Left cardiac atrium (tissue), 4 donors: ENCODE measurements around the gene GPR135. TPM values are rescaled to one million over a fixed set of nuclear protein-coding genes. Genes with fewer than 3 reads are reported as not detected.

Experiments
- ATAC-seq, 2 donors: fragments of 200-7000 bp; cut with Tn5 transposase; one replicate each; pipeline ENCODE4 v1.9.1; 2020; ENCODE audit warnings: mild to moderate bottlenecking in 2 of 2, moderate library complexity in 2 of 2
- DNase-seq: peaks from one replicate; pipeline ENCODE4 v3.0.0-alpha.2; 2020
- intact Hi-C, 2 donors: fragments of 100-400 bp; cut with DNase I; formaldehyde crosslinking; loops; one replicate each; pipeline versions ENCODE4 v1.14.1 to v1.15.1; 2022 to 2023
- total RNA-seq, 2 donors: library from RNA; stranded (reverse); fragmentation: NEBNext Ultra II Directional; extraction: Animal tissue kit (Norgen Biotek cat#: 25700); gene quantifications; one replicate each; pipeline ENCODE4 v1.2.1, GENCODE V29; 2021
- donor health status: DM: no; HTN: yes; CAD: no.
- donor health status: DM: no; HTN: yes; CAD: no; lungs with severe emphysema.
- donor health status: DM: yes; HTN: yes; CAD: no.
- donor health status: Dilated cardiomyopathy.

GPR135 gene
- total RNA-seq, 2 donors from 2014 or later = 2.7 to 2.8 TPM

DNA sequence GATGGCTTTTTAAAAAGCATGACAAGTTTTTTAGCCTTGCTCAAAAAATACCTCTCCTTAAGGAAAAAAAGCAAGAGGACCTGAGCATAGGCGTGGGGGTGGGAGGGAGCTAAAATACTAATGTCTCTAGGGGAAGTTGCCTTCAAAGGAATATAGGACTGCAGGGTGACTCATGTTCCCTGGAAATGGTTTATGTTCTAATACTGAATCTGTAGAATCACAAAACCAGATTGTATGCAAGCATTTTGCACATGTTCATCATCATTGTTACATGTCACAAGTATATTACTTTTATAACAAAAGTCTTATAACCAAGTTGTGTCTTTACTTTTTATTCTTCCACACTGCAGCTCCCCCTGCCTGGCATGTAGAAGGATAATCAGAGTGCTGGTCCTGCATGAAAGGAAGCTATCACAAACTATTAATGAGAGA, 36.6 kb downstream of the GPR135 start:
- DNase-seq (no peak), ATAC-seq (peak in 1 of 2 donors; percentile 21)
- intact Hi-C loops = loop anchor here in 1 of 2 donors (5.0 to 10.0 kb wide), 3 partner anchors 66 to 241 kb away; partner anchors contain the start of gene DAAM1

GRCh38 chr14:59427653-59428580, 37.3 kb downstream of the GPR135 start:
- intact Hi-C loops = loop anchor here in 1 of 2 donors (5.0 to 10.0 kb wide), 3 partner anchors 66 to 241 kb away; partner anchors contain the start of gene DAAM1
- ATAC-seq (peak; percentile 75 to 79), DNase-seq (peak; percentile 62)

- intact Hi-C loops = loop anchor here in 1 of 2 donors (5.0 to 10.0 kb wide), 3 partner anchors 63 to 238 kb away; partner anchors contain the start of gene DAAM1
- no peak for DNase-seq
- ATAC-seq = peak; percentile 48 to 69
Measured at GRCh38 chr14:59425322-59425935, 39.8 kb downstream of the GPR135 start.

DNA sequence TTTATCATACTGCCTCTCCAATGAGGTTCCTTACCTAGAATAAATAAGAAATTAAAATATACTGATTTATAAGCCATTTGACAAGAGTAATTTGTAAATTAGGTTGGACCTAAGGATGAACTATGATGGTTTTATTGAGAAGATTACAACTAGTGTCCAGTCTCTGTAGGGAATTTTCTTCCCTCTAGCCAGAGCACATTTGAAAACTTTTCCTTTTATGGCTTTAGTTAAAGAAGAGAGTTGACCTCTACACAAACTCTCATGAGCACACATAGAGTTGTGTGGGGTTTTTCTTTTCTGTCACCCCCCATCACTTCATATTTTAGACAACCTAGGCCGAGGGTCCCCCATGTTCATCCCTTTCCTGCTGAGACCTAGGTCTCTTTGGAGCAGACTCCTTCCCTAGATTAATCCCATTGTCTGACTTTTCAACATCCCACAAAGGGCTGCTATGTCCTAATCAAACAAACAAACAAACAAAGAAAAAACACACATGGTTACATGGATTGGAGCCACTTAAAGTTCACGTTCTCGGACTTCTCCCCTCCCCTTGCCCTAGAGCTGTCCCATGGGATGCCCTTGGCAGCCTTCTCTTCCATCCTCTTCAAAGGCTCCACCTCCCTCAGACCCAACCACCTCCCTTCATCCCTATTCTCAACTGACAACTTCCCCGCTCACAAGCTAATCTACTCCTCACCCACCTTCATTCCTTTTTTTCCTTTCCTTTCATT, 40.7 kb downstream of the GPR135 start:
- ATAC-seq (peak; percentile 62 to 63), DNase-seq (peak; percentile 68)
- intact Hi-C loops = loop anchor here in 1 of 2 donors (5.0 to 10.0 kb wide), 3 partner anchors 62 to 237 kb away; partner anchors contain the start of gene DAAM1

DNA sequence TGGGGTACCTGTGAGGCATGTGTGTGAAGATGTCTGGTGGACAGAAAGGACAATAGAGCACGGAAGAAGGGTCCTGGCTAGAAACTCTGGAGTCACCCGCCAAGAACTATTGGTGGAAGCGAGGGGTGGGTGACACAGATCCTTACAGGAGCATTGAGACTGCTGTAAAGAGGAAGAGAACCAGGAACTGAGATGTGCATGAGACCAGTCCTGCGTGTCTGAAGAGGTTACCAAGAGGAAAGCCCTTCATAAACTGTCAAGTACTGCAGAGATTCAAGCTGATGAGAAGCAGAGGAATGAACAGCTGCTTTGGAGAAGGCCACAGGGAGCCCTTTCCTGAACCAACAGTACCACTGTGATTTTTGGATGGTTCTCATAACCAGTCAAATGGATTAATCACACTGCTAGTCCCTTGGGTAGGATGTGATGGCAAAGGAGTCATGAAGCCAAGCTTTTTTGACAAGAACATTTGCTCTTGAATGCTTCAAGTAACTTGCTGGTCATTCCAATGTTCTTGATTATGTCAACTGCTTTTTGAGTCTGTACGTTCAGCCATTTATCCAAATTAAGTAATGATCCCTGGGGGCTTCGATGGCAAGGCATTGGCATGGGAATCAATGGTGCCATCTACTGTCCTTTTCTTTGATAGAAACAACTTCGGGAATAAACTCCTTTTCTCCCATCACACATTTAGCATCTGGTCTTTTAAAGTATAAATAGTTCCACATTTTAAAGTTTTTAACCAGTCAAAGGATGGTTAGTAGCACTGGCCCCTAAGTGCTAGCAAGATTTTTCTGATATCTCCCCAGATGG, 42.9 kb downstream of the GPR135 start:
- DNase-seq (no peak), ATAC-seq (peak in 1 of 2 donors; percentile 16)
- intact Hi-C loops = loop anchor here in 1 of 2 donors (10.0 kb wide), 1 partner anchor 87 kb away; no protein-coding TSS in a partner anchor

GRCh38 chr14:59419303-59419702, 45.9 kb downstream of the GPR135 start:
- DNase-seq (no peak), ATAC-seq (peak; percentile 39 to 69)
- intact Hi-C loops = no loop called here

GRCh38 chr14:59417311-59417710, 47.9 kb downstream of the GPR135 start:
- intact Hi-C loops = no loop called here
- DNase-seq = no peak
- ATAC-seq = no peak

- intact Hi-C loops = no loop called here
- DNase-seq = no peak
- no peak for ATAC-seq
Measured at GRCh38 chr14:59415836-59416602, 49.2 kb downstream of the GPR135 start.

Other genes with a start within 250 kb of the GPR135 start
- 10 to 100 TPM; 15.2 to 22.0 TPM for gene L3HYPDH, start 19.0 kb upstream of the GPR135 start, total RNA-seq
- 10 to 100 TPM; 31.6 to 31.7 TPM for gene JKAMP, start 19.1 kb upstream of the GPR135 start, total RNA-seq
- not detected for gene CCDC175, start 111.4 kb upstream of the GPR135 start, total RNA-seq